Loucy (cell line): ENCODE measurements around the gene ALKBH6.

Experiments used
- H2AFZ ChIP-seq: fragments of 200-600 bp; sonication (generic); 2 replicates; pipeline ENCODE4 v1.6.0; 2016; ENCODE audit warnings: antibody characterized with exemption, mild to moderate bottlenecking, low read length, moderate library complexity
- H3F3A ChIP-seq: fragments of 200-600 bp; 2 replicates; pipeline ENCODE4 v1.6.0; 2016; ENCODE audit warnings: antibody characterized with exemption, low read depth, mild to moderate bottlenecking
- H3K27me3 ChIP-seq: fragments of 200-600 bp; sonication (generic); 2 replicates; pipeline ENCODE4 v1.6.1; 2014; ENCODE audit warnings: low read length, mild to moderate bottlenecking; ENCODE audit not compliant: insufficient read depth, poor library complexity, severe bottlenecking
- H3K36me3 ChIP-seq: fragments of 200-600 bp; sonication (generic); 2 replicates; pipeline ENCODE4 v1.6.1; 2016; ENCODE audit warnings: low read length; ENCODE audit not compliant: insufficient read depth
- H3K4me1 ChIP-seq: fragments of 200-600 bp; sonication (generic); 2 replicates; pipeline ENCODE4 v1.5.1; 2014; ENCODE audit warnings: low read length, mild to moderate bottlenecking; ENCODE audit not compliant: insufficient read depth, poor library complexity, severe bottlenecking
- H3K4me2 ChIP-seq: fragments of 200-600 bp; sonication (generic); 2 replicates; pipeline ENCODE4 v1.6.0; 2014; ENCODE audit warnings: antibody characterized with exemption, low read length, low read depth, mild to moderate bottlenecking; ENCODE audit not compliant: poor library complexity, severe bottlenecking
- H3K4me3 ChIP-seq: fragments of 200-600 bp; sonication (generic); 2 replicates; pipeline ENCODE4 v1.5.1; 2014; ENCODE audit warnings: low read length, mild to moderate bottlenecking, mixed read lengths; ENCODE audit not compliant: poor library complexity, severe bottlenecking
- H3K79me2 ChIP-seq: fragments of 200-600 bp; sonication (generic); 2 replicates; pipeline ENCODE4 v1.6.1; 2014; ENCODE audit warnings: low read length; ENCODE audit not compliant: insufficient read depth
- H3K9ac ChIP-seq: fragments of 200-600 bp; sonication (generic); 2 replicates; pipeline ENCODE4 v1.6.0; 2014; ENCODE audit warnings: mild to moderate bottlenecking, low read depth, low read length, moderate library complexity; ENCODE audit not compliant: poor library complexity, severe bottlenecking
- H3K9me2 ChIP-seq: fragments of 200-600 bp; sonication (generic); replicated peaks from 2 replicates; pipeline ENCODE4 v1.6.1; 2016; ENCODE audit warnings: low read depth, low read length, mixed read lengths
- H3K9me3 ChIP-seq: fragments of 200-600 bp; sonication (generic); 2 replicates; pipeline ENCODE4 v1.6.1; 2014; ENCODE audit warnings: mild to moderate bottlenecking, antibody characterized with exemption, low read length, low read depth; ENCODE audit not compliant: insufficient read depth
- H4K20me1 ChIP-seq: fragments of 200-600 bp; sonication (generic); 2 replicates; pipeline ENCODE4 v1.6.0; 2014; ENCODE audit warnings: antibody characterized with exemption, low read length, mild to moderate bottlenecking; ENCODE audit not compliant: insufficient read depth, poor library complexity, severe bottlenecking
- CTCF ChIP-seq: fragments of 200-600 bp; sonication (generic); conservative IDR thresholded peaks from 2 replicates; pipeline ENCODE4 v1.5.1; 2014; ENCODE audit warnings: mild to moderate bottlenecking, antibody characterized with exemption, low read length
- EZH2phosphoT487 ChIP-seq: fragments of 200-600 bp; IDR thresholded peaks from 2 replicates; pipeline ENCODE4 v1.6.1; 2018; ENCODE audit warnings: antibody characterized with exemption, mild to moderate bottlenecking, moderate library complexity, borderline replicate concordance

ALKBH6 gene

GRCh38 chr19:36025541-36025940 is 11.5 kb upstream of the ALKBH6 start:
- TF ChIP-seq CTCF, result no peak
- H3K4me2 ChIP-seq, result no peak overlapping the region
- H3F3A ChIP-seq, result no peaks in the 10 kb centered on the region
- no peak overlapping the region for H3K4me3 ChIP-seq
- no peaks in the 10 kb centered on the region for H3K36me3 ChIP-seq
- no peaks in the 10 kb centered on the region for H3K9me2 ChIP-seq
- no peaks in the 10 kb centered on the region for H3K9me3 ChIP-seq
- H2AFZ ChIP-seq, result no peak overlapping the region
- no peak overlapping the region for H3K9ac ChIP-seq
- no peaks in the 10 kb centered on the region for H4K20me1 ChIP-seq
- no peaks in the 10 kb centered on the region for H3K79me2 ChIP-seq
- H3K27me3 ChIP-seq, result no peaks in the 10 kb centered on the region
- H3K4me1 ChIP-seq, result no peaks in the 10 kb centered on the region

GRCh38 chr19:36023432-36023831 is 9.4 kb upstream of the ALKBH6 start:
- Histone ChIP-seq H3K79me2 (no peaks in the 10 kb centered on the region), H3K36me3 (no peaks in the 10 kb centered on the region), H3K9ac (no peak overlapping the region)

GRCh38 chr19:36019061-36019670 is 5.2 kb upstream of the ALKBH6 start:
- no peak overlapping the region for H3K9ac ChIP-seq
- no peak overlapping the region for H3K4me3 ChIP-seq
- H4K20me1 ChIP-seq, result no peaks in the 10 kb centered on the region
- no peaks in the 10 kb centered on the region for H3K27me3 ChIP-seq
- H3K4me1 ChIP-seq, result peaks cover 9% of the 10 kb centered on the region
- H3K4me2 ChIP-seq, result no peak overlapping the region
- H3K36me3 ChIP-seq, result no peaks in the 10 kb centered on the region
- H3F3A ChIP-seq, result no peaks in the 10 kb centered on the region
- no peaks in the 10 kb centered on the region for H3K9me3 ChIP-seq
- H2AFZ ChIP-seq, result no peak overlapping the region
- H3K9me2 ChIP-seq, result no peaks in the 10 kb centered on the region
- TF ChIP-seq CTCF, result no peak
- no peak for TF ChIP-seq EZH2phosphoT487
- H3K79me2 ChIP-seq, result peaks cover 12% of the 10 kb centered on the region

More at GRCh38 chr19:36023432-36023831, 9.4 kb upstream of the ALKBH6 start:
- Histone ChIP-seq H2AFZ (no peak overlapping the region), H3K27me3 (no peaks in the 10 kb centered on the region), H4K20me1 (no peaks in the 10 kb centered on the region), H3F3A (no peaks in the 10 kb centered on the region), H3K4me2 (no peak overlapping the region), H3K4me1 (no peaks in the 10 kb centered on the region), H3K9me3 (no peaks in the 10 kb centered on the region), H3K4me3 (no peak overlapping the region), H3K9me2 (no peaks in the 10 kb centered on the region)
- TF ChIP-seq CTCF (no peak), EZH2phosphoT487 (no peak)
